ENCODE results near the gene BCAN.

Gene BCAN

GRCh38 chr1:156675210-156676113 is 33.5 kb downstream of the BCAN start:
- peaks cover 53% of the 10 kb centered on the region for H3K27me3 ChIP-seq (replicated peaks; ENCODE audit: control insufficient read depth, insufficient read depth, low read length, poor library complexity, severe bottlenecking)
- H3K9me3 ChIP-seq (ENCODE audit: control insufficient read depth, low read length) = no peaks in the 10 kb centered on the region
- H3K4me1 ChIP-seq (ENCODE audit: control insufficient read depth, insufficient read depth, low read length, poor library complexity, severe bottlenecking) = peaks cover 15% of the 10 kb centered on the region

GRCh38 chr1:156676114-156676819 is 34.4 kb downstream of the BCAN start:
- DNase-seq = no peak
- no peak overlapping the region for H3K4me3 ChIP-seq (ENCODE audit: insufficient read depth, low read depth, low read length, poor library complexity, severe bottlenecking)
- no peak overlapping the region for H3K27ac ChIP-seq (ENCODE audit: insufficient read depth, low read length, poor library complexity, severe bottlenecking)
- H3K36me3 ChIP-seq (ENCODE audit: control insufficient read depth, insufficient read depth, low read length) = no peaks in the 10 kb centered on the region
- H3K27me3 ChIP-seq (replicated peaks; ENCODE audit: control insufficient read depth, insufficient read depth, low read length, poor library complexity, severe bottlenecking) = peaks cover 53% of the 10 kb centered on the region
- H3K4me1 ChIP-seq (ENCODE audit: control insufficient read depth, insufficient read depth, low read length, poor library complexity, severe bottlenecking) = peaks cover 15% of the 10 kb centered on the region
- H3K9me3 ChIP-seq (ENCODE audit: control insufficient read depth, low read length) = no peaks in the 10 kb centered on the region

More at GRCh38 chr1:156675210-156676113, 33.5 kb downstream of the BCAN start:
- Histone ChIP-seq H3K36me3 (ENCODE audit: control insufficient read depth, insufficient read depth, low read length) (no peaks in the 10 kb centered on the region), H3K4me3 (ENCODE audit: insufficient read depth, low read depth, low read length, poor library complexity, severe bottlenecking) (no peak overlapping the region), H3K27ac (ENCODE audit: insufficient read depth, low read length, poor library complexity, severe bottlenecking) (no peak overlapping the region)
- DNase-seq = no peak

DNA sequence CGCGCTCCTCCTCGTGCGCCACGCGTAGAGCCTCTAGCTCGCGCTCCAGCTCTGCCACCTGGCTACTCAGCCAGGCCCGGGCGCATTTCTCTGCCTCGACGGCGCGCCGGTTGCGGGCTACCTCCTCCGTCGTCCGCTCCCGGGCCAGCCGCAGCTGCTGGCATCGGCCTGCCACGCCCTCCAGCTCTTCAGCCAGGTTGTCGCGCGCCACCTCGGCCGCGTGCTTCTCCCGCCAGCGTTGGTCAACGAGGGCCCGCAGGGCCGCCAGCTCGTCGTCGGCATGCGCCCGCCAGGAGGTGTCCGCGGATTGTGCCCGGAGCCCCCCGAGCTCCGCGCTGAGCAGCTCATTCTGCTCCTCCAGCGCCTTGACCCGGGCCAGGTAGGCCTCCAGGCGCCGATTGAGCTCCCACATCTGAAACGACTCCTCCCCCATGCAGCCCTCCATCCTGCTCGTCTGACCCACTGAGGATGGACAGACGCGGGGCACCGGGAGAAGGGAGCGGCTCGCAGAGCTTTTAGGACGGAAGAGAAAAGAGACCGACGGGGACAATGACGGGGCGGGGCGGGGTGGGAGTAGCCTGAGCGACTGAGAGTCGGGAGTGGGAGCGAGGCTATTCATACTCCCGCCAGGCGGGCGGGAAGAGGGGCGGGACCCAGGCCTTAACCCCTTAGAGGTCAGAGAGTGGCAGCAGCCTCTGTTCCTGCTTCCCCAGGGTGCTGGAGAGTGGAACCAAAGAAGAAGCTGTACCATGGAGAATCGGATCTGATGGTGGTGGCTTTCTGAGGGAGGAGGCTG is 35.1 kb downstream of the BCAN start, which contains the start of gene NES:
NES (minus strand) TSS at position 588 of the 796 bp plus-strand sequence; CDS start at position 445, 143 bp downstream.
- H3K4me3 ChIP-seq (ENCODE audit: insufficient read depth, low read depth, low read length, poor library complexity, severe bottlenecking) = no peak within 1 kb of the TSS

DNA sequence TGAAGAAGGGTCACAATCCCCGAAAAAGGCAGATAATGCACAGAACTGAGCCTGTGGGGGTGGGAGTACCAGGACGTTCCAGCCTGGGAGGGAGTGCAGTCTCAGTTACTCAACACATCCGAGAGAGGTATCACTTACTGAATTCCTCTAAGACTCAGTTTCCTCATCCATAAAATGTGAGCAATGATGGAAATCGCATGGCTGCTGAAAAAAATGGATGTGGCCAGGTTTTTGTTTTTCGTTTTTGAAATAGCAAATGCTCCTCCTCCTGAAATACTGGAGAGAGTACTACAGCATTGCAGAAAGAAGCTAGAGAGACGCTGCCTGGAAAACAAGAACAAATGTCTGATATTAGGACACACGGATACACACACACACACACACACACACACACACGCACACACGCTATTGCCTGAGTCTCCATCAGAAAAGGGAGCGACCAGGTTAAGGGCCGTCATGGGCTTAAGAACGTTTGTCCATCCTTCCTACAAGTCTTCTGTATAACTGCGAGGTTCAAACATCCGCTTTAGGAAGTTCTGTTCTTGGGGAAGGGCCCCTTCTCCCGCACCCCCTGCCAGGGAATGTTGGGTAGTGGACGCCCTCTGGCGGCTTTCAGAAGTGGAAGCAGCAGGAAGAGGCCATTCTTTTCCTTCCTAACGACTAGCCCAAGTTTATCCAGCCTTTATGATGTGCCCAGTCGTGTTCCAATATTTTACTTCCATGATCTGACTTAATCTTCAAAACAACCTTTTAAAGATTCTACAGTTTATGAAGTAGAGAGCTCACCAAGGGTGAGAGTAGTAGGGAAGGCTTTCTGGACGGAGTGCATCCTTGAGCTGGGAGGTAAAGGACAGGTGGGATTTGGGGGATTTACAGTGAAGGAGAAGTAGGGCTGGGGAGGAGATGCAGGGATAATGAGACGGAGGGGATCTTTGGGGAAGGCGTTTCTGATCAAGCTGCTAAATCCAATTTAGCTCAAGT is 36.0 kb downstream of the BCAN start:
- no peaks in the 10 kb centered on the region for H3K36me3 ChIP-seq (ENCODE audit: control insufficient read depth, insufficient read depth, low read length)
- H3K9me3 ChIP-seq (ENCODE audit: control insufficient read depth, low read length) = no peaks in the 10 kb centered on the region
- no peak for DNase-seq
- peaks cover 50% of the 10 kb centered on the region for H3K27me3 ChIP-seq (replicated peaks; ENCODE audit: control insufficient read depth, insufficient read depth, low read length, poor library complexity, severe bottlenecking)
- H3K4me1 ChIP-seq (ENCODE audit: control insufficient read depth, insufficient read depth, low read length, poor library complexity, severe bottlenecking) = peaks cover 15% of the 10 kb centered on the region
- no peak overlapping the region for H3K27ac ChIP-seq (ENCODE audit: insufficient read depth, low read length, poor library complexity, severe bottlenecking)
- H3K4me3 ChIP-seq (ENCODE audit: insufficient read depth, low read depth, low read length, poor library complexity, severe bottlenecking) = no peak overlapping the region

More for the DNA sequence above, 35.1 kb downstream of the BCAN start, which contains the start of gene NES:
- Histone ChIP-seq H3K27me3 (replicated peaks; ENCODE audit: control insufficient read depth, insufficient read depth, low read length, poor library complexity, severe bottlenecking) (peaks cover 53% of the 10 kb centered on the region), H3K36me3 (ENCODE audit: control insufficient read depth, insufficient read depth, low read length) (no peaks in the 10 kb centered on the region), H3K27ac (ENCODE audit: insufficient read depth, low read length, poor library complexity, severe bottlenecking) (no peak within 1 kb of the TSS), H3K4me1 (ENCODE audit: control insufficient read depth, insufficient read depth, low read length, poor library complexity, severe bottlenecking) (peaks cover 15% of the 10 kb centered on the region), H3K9me3 (ENCODE audit: control insufficient read depth, low read length) (no peaks in the 10 kb centered on the region)
- no peak for DNase-seq

DNA sequence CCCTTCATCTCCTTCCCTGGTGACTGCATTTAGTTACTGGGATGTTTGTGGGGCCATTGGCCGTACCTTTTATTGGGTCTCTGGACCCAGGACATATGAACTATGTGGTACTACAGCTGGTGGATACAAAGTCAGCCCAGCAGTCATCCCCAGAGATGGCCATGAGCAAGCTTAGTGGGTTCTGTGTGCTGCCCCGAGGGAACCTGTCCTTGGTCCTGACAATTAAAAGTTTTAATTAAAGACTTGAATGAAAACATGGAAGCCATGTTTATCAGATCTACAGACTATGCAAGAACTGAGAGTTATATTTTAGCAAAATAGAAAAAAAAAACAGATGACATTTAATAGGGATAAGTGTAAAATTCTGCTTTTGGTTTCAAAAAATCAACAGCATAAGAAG is 38.1 kb downstream of the BCAN start:
- Histone ChIP-seq H3K9me3 (ENCODE audit: control insufficient read depth, low read length) (no peaks in the 10 kb centered on the region), H3K4me1 (ENCODE audit: control insufficient read depth, insufficient read depth, low read length, poor library complexity, severe bottlenecking) (peaks cover 20% of the 10 kb centered on the region)

GRCh38 chr1:156681196-156681960 is 39.5 kb downstream of the BCAN start:
- no peak overlapping the region for H3K4me3 ChIP-seq (ENCODE audit: insufficient read depth, low read depth, low read length, poor library complexity, severe bottlenecking)

More for the DNA sequence above, 38.1 kb downstream of the BCAN start:
- no peak overlapping the region for H3K27ac ChIP-seq (ENCODE audit: insufficient read depth, low read length, poor library complexity, severe bottlenecking)
- H3K4me3 ChIP-seq (ENCODE audit: insufficient read depth, low read depth, low read length, poor library complexity, severe bottlenecking) = no peak overlapping the region
- peaks cover 46% of the 10 kb centered on the region for H3K27me3 ChIP-seq (replicated peaks; ENCODE audit: control insufficient read depth, insufficient read depth, low read length, poor library complexity, severe bottlenecking)
- no peaks in the 10 kb centered on the region for H3K36me3 ChIP-seq (ENCODE audit: control insufficient read depth, insufficient read depth, low read length)
- no peak for DNase-seq

DNA sequence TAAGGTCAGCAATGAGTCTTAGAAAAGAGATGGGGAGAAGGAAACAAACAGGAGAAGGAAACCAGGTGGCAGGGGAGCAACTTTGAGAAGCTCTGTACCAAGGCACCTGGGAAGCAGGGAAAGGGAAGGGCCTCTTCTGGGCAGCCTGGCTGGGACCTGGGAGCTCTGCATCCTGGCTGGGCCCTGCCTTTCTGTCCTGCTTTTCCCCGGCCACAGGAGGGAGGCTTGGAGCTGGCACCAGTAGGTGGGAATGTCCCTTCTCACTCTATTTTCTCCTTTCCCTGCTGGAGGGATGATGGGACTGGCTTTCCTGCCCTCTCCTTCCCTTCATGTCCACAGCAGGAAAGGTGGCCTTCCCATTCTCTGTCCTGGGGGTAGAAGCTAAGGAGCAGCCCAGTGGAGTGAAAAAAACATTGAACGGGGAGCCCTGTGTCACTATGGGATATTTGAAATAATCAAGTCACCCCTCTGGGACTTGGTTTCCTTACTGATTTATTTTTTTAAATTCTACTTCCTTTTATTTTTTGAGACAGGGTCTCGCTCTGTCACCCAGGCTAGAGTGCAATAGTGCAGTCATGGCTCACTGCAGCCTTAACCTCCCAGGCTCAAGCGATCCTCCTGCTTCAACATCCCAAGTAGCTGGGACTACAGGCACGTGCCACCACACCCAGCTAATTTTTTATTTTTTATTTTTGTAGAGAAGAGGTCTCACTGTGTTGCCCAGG is 40.4 kb downstream of the BCAN start:
- DNase-seq = no peak
- no peaks in the 10 kb centered on the region for H3K36me3 ChIP-seq (ENCODE audit: control insufficient read depth, insufficient read depth, low read length)
- H3K9me3 ChIP-seq (ENCODE audit: control insufficient read depth, low read length) = no peaks in the 10 kb centered on the region
- no peak overlapping the region for H3K4me3 ChIP-seq (ENCODE audit: insufficient read depth, low read depth, low read length, poor library complexity, severe bottlenecking)
- peaks cover 29% of the 10 kb centered on the region for H3K27me3 ChIP-seq (replicated peaks; ENCODE audit: control insufficient read depth, insufficient read depth, low read length, poor library complexity, severe bottlenecking)
- peaks cover 13% of the 10 kb centered on the region for H3K4me1 ChIP-seq (ENCODE audit: control insufficient read depth, insufficient read depth, low read length, poor library complexity, severe bottlenecking)
- H3K27ac ChIP-seq (ENCODE audit: insufficient read depth, low read length, poor library complexity, severe bottlenecking) = no peak overlapping the region

More at GRCh38 chr1:156681196-156681960, 39.5 kb downstream of the BCAN start:
- peaks cover 39% of the 10 kb centered on the region for H3K27me3 ChIP-seq (replicated peaks; ENCODE audit: control insufficient read depth, insufficient read depth, low read length, poor library complexity, severe bottlenecking)
- H3K27ac ChIP-seq (ENCODE audit: insufficient read depth, low read length, poor library complexity, severe bottlenecking) = no peak overlapping the region
- no peaks in the 10 kb centered on the region for H3K36me3 ChIP-seq (ENCODE audit: control insufficient read depth, insufficient read depth, low read length)
- DNase-seq = no peak
- H3K4me1 ChIP-seq (ENCODE audit: control insufficient read depth, insufficient read depth, low read length, poor library complexity, severe bottlenecking) = peaks cover 20% of the 10 kb centered on the region
- no peaks in the 10 kb centered on the region for H3K9me3 ChIP-seq (ENCODE audit: control insufficient read depth, low read length)

DNA sequence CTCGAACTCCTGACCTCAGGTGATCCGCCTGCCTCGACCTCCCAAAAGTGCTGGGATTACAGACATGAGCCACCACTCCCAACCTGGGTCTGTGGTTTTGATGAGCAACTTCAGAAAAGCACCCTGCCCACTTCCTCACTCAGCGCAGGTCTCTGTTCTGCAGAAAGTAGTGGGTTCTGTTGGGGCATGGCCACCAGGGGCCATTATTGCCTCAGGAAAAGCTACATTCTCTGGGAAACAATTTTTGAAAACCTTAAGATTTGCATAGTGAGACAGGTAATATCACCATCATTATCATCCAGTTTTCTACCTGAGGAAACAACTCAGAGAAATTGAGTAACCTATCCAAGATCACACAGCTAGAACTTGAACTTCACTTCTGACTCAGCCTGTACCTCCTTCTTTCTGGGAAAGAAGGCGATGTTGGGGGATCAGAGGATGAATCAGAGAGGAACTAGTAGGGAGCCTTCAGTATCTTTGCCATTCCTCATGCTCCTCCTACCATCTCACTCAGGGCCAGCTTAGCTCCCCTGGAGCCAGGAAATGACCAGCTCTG is 42.4 kb downstream of the BCAN start:
- H3K27me3 ChIP-seq (replicated peaks; ENCODE audit: control insufficient read depth, insufficient read depth, low read length, poor library complexity, severe bottlenecking) = peaks cover 11% of the 10 kb centered on the region
- H3K36me3 ChIP-seq (ENCODE audit: control insufficient read depth, insufficient read depth, low read length) = no peaks in the 10 kb centered on the region
- no peak overlapping the region for H3K27ac ChIP-seq (ENCODE audit: insufficient read depth, low read length, poor library complexity, severe bottlenecking)
- H3K9me3 ChIP-seq (ENCODE audit: control insufficient read depth, low read length) = no peaks in the 10 kb centered on the region
- peaks cover 7% of the 10 kb centered on the region for H3K4me1 ChIP-seq (ENCODE audit: control insufficient read depth, insufficient read depth, low read length, poor library complexity, severe bottlenecking)
- no peak for DNase-seq
- H3K4me3 ChIP-seq (ENCODE audit: insufficient read depth, low read depth, low read length, poor library complexity, severe bottlenecking) = no peak overlapping the region

All from effector memory CD4-positive, alpha-beta T cell (primary cell).